IMR-90 (cell line): ENCODE data around the gene ATXN10. TPM values are rescaled to one million over a fixed set of nuclear protein-coding genes. Genes with fewer than 3 reads are reported as not detected.
A peak's percentile ranks its signal among the peaks of the same experiment; 100 is the strongest.

ENCODE experiments used
- ATAC-seq: fragments of 200-7000 bp; cut with Tn5 transposase; 2 replicates; pipeline ENCODE4 v1.9.1; 2020; ENCODE audit warnings: low read depth, mild to moderate bottlenecking, moderate library complexity
- BruUV-seq: library from RNA; stranded (reverse); fragments of 400-500 nt; replicated peaks from 2 replicates; lab custom pipeline; 2021; lab: Mats Ljungman, UMichigan
- CTCF ChIA-PET: fragments of 300-600 bp; formaldehyde crosslinking; extraction: SDS; loops from one replicate; lab custom pipeline; 2021; ENCODE audit warnings: antibody characterized with exemption; lab: Yijun Ruan, JAX
- POLR2A ChIA-PET: fragments of 300-600 bp; sonication (Branson Sonifier 250); formaldehyde crosslinking; loops from one replicate; lab custom pipeline; 2022; ENCODE audit warnings: antibody characterized with exemption; ENCODE audit not compliant: unreplicated experiment; lab: Charles Lee
- DNase-seq: peaks from one replicate; pipeline ENCODE4 v3.0.0; 2013
- H2AFZ ChIP-seq: replicated peaks from 2 replicates; pipeline ENCODE3; 2013; ENCODE audit warnings: low read length, mild to moderate bottlenecking; ENCODE audit not compliant: poor library complexity
- H2AK5ac ChIP-seq: 2 replicates; pipeline ENCODE4 v1.6.1; 2013; ENCODE audit warnings: low read depth, low read length, inconsistent platforms
- H2AK9ac ChIP-seq: replicated peaks from 2 replicates; pipeline ENCODE3; 2013; ENCODE audit warnings: mild to moderate bottlenecking, low read depth, low read length, moderate library complexity; ENCODE audit not compliant: poor library complexity
- H2BK120ac ChIP-seq: 2 replicates; pipeline ENCODE4 v1.6.1; 2013; ENCODE audit warnings: low read depth, low read length, inconsistent platforms
- H2BK15ac ChIP-seq: 3 replicates; pipeline ENCODE4 v1.6.1; 2013; ENCODE audit warnings: low read depth, low read length, inconsistent platforms
- H2BK20ac ChIP-seq: 2 replicates; pipeline ENCODE4 v1.6.1; 2013; ENCODE audit warnings: low read depth, mild to moderate bottlenecking, inconsistent platforms, low read length, moderate library complexity
- H2BK5ac ChIP-seq: 2 replicates; pipeline ENCODE4 v1.6.1; 2013; ENCODE audit warnings: mild to moderate bottlenecking, low read depth, low read length, inconsistent platforms; ENCODE audit not compliant: poor library complexity, severe bottlenecking
- H3K14ac ChIP-seq: replicated peaks from 2 replicates; pipeline ENCODE4 v1.6.1; 2013; ENCODE audit warnings: low read depth, low read length, inconsistent platforms
- H3K18ac ChIP-seq: 2 replicates; pipeline ENCODE4 v1.6.1; 2013; ENCODE audit warnings: low read depth, low read length, control low read depth
- H3K23ac ChIP-seq: 2 replicates; pipeline ENCODE4 v1.6.1; 2013; ENCODE audit warnings: low read depth, low read length, inconsistent platforms
- H3K27ac ChIP-seq: 2 replicates; pipeline ENCODE4 v1.5.1; 2013; ENCODE audit warnings: mild to moderate bottlenecking, control low read depth, low read length; ENCODE audit not compliant: insufficient read depth
- H3K27me3 ChIP-seq: 2 replicates; pipeline ENCODE4 v1.6.1; 2013; ENCODE audit warnings: low read length; ENCODE audit not compliant: control insufficient read depth, insufficient read depth
- H3K36me3 ChIP-seq: 2 replicates; pipeline ENCODE4 v1.6.1; 2013; ENCODE audit warnings: low read length, mixed read lengths; ENCODE audit not compliant: control insufficient read depth, insufficient read depth
- H3K4ac ChIP-seq: 2 replicates; pipeline ENCODE4 v1.6.1; 2013; ENCODE audit warnings: low read depth, low read length, inconsistent platforms
- H3K4me1 ChIP-seq: 2 replicates; pipeline ENCODE4 v1.6.1; 2013; ENCODE audit warnings: low read length, mixed read lengths; ENCODE audit not compliant: control insufficient read depth, insufficient read depth
- H3K4me2 ChIP-seq: 2 replicates; pipeline ENCODE4 v1.6.1; 2013; ENCODE audit warnings: low read depth, mild to moderate bottlenecking, control low read depth, low read length, moderate library complexity
- H3K4me3 ChIP-seq: 2 replicates; pipeline ENCODE4 v1.5.1; 2013; ENCODE audit warnings: low read depth, mild to moderate bottlenecking, control low read depth, low read length, moderate library complexity; ENCODE audit not compliant: insufficient read depth
- H3K56ac ChIP-seq: 2 replicates; pipeline ENCODE4 v1.6.1; 2013; ENCODE audit warnings: low read length, inconsistent platforms; ENCODE audit not compliant: insufficient read depth; ENCODE audit errors: extremely low read depth
- H3K79me1 ChIP-seq, 2 experiments: 2 replicates each; pipeline ENCODE4 v1.6.1; 2013; ENCODE audit warnings: low read length in 2 of 2, inconsistent platforms in 1 of 2, low read depth in 1 of 2
- H3K9ac ChIP-seq: 2 replicates; pipeline ENCODE4 v1.6.1; 2013; ENCODE audit warnings: low read depth, low read length, control low read depth
- H3K9me1 ChIP-seq: 2 replicates; pipeline ENCODE4 v1.6.1; 2013; ENCODE audit warnings: low read length, inconsistent platforms; ENCODE audit not compliant: insufficient read depth
- H3K9me3 ChIP-seq: 2 replicates; pipeline ENCODE4 v1.6.1; 2013; ENCODE audit warnings: low read length; ENCODE audit not compliant: control insufficient read depth, insufficient read depth
- H4K20me1 ChIP-seq: 2 replicates; pipeline ENCODE4 v1.6.1; 2013; ENCODE audit warnings: low read length, inconsistent platforms; ENCODE audit not compliant: insufficient read depth
- H4K5ac ChIP-seq: 2 replicates; pipeline ENCODE4 v1.6.1; 2013; ENCODE audit warnings: mild to moderate bottlenecking, low read depth, low read length, control low read depth
- H4K8ac ChIP-seq, 2 experiments: 2 replicates each; pipeline ENCODE4 v1.6.1; 2013; ENCODE audit warnings: low read depth in 2 of 2, low read length in 2 of 2, control low read depth in 1 of 2, inconsistent platforms in 1 of 2
- H4K91ac ChIP-seq: 2 replicates; pipeline ENCODE4 v1.6.1; 2013; ENCODE audit warnings: low read depth, low read length, inconsistent platforms; ENCODE audit not compliant: insufficient read depth
- CEBPB ChIP-seq: IDR thresholded peaks from 2 replicates; pipeline ENCODE4 v1.6.1; 2012; ENCODE audit warnings: low read depth, low read length, improper control_type of control experiment
- MAZ ChIP-seq: IDR thresholded peaks from 2 replicates; pipeline ENCODE4 v1.6.1; 2012; ENCODE audit warnings: low read depth, mild to moderate bottlenecking, low read length, improper control_type of control experiment, moderate library complexity, borderline replicate concordance
- WGBS, 2 experiments: methylation state at CpG; one replicate each; pipeline versions ENCODE4 v1.1.5 to v1.1.7; 2013; ENCODE audit warnings: missing lambda C conversion rate in 2 of 2; ENCODE audit not compliant: insufficient read length in 1 of 2; ENCODE audit errors: extremely low coverage in 2 of 2; 5-methylcytosine and 5-hydroxymethylcytosine counted together
- dilution Hi-C: fragments of 300-500 bp; cut with HindIII; formaldehyde crosslinking; loops from one replicate; pipeline ENCODE4 v1.14.3; 2018; ENCODE audit warnings: low sequenced_read_pairs; ENCODE audit not compliant: unreplicated experiment
- in situ Hi-C: fragments of 300-500 bp; cut with MboI; formaldehyde crosslinking; loops from 3 replicates; pipeline ENCODE4 v1.14.3; 2019; ENCODE audit warnings: low sequenced_read_pairs, inconsistent platforms, mixed read lengths
- intact Hi-C: fragments of 100-400 bp; cut with micrococcal nuclease; formaldehyde crosslinking; loops from 2 replicates; pipeline ENCODE4 v1.10.0; 2022
- polyA plus RNA-seq, 3 experiments: library from polyadenylated mRNA; depleted of rRNA; stranded (reverse); fragments of >200 nt; gene quantifications; 2 replicates each; pipeline ENCODE4 v1.2.3, GENCODE V29; 2012; ENCODE audit warnings: low replicate concordance in 1 of 3
- total RNA-seq: library from RNA; depleted of rRNA; stranded (reverse); fragments of >200 nt; gene quantifications from 2 replicates; pipeline ENCODE4 v1.2.3, GENCODE V29; 2012

The ATXN10 gene
- total and polyA plus RNA-seq, 2 of the 4 experiments (the other 2 are of a cell fraction): 116 to 231 TPM

GRCh38 chr22:45871721-45872120 is 200.1 kb downstream of the ATXN10 start:
- dilution Hi-C loops: no loop called here

More at GRCh38 chr22:45871721-45872120, 200.1 kb downstream of the ATXN10 start:
- Histone ChIP-seq H3K18ac (no peak overlapping the region), H3K56ac (no peak overlapping the region), H2BK120ac (no peak overlapping the region), H3K9me3 (peaks cover 10% of the 10 kb centered on the region), H3K4me3 (no peak overlapping the region), H4K5ac (no peak overlapping the region), H3K23ac (no peak overlapping the region), H3K4ac (no peak overlapping the region), H3K9ac (no peak overlapping the region), H2AFZ (no peak overlapping the region), H3K36me3 (no peaks in the 10 kb centered on the region), H3K4me2 (no peak overlapping the region), H4K8ac (no peak overlapping the region), H2AK5ac (no peak overlapping the region), H3K27ac (no peak overlapping the region), H2BK15ac (no peak overlapping the region), H2BK5ac (no peak overlapping the region), H4K20me1 (peaks cover 12% of the 10 kb centered on the region), H3K9me1 (no peaks in the 10 kb centered on the region), H3K14ac (no peak overlapping the region), H2BK20ac (no peak overlapping the region), H2AK9ac (no peak overlapping the region), H3K4me1 (no peaks in the 10 kb centered on the region; the same call in 1 of the 2 replicates), H4K91ac (no peak overlapping the region), H3K79me1 (no peaks in the 10 kb centered on the region), H3K27me3 (peaks cover 48% of the 10 kb centered on the region)
- in situ Hi-C loops (no loop called here), intact Hi-C loops (no loop called here)
- CTCF ChIA-PET: no interaction called here
- BruUV-seq: no TSS peak
- DNase-seq (no peak), ATAC-seq (no peak)
- peak; percentile 39; the same call in 1 of the 2 replicates for TF ChIP-seq CEBPB
- no peak for TF ChIP-seq MAZ
- POLR2A ChIA-PET: no interaction called here
- WGBS, 2 experiments: no CpG with 5 or more reads among the region's 6 CpGs
